HG03066 (cell line): ENCODE results near the gene ACP2.

Experiments
- ATAC-seq: cut with Tn5 transposase; IDR thresholded peaks from one replicate; pipeline ENCODE4 v1.9.1; 2021; ENCODE audit warnings: low read depth; ENCODE audit not compliant: unreplicated experiment

Gene ACP2

GRCh38 chr11:47248664-47249377 lies at the start of gene ACP2:
Gene ACP2 (minus strand): TSS chr11:47248814. CDS start chr11:47248789, 25 bp downstream.
- ATAC-seq = peak; percentile 85

DNA sequence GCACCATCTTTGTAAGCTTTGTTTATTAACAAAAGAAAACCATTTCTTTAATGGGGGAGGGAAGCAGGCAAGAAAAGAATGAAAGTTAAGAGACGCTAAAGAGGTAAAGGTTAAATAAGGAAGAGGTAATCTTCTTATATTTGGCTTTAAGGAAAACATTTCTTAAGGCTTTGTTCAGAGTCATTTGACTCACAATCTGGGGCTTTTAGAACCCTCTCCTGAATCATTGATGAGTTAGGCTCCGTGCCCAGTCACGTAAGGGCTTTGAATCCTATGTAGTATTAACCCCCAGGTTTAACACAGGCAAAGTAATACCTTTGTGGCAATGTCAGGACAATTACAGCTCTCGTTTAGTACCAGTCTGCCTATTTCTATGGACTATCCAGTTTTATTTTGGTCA lies 47.4 kb upstream of the ACP2 start:
- ATAC-seq = no peak

DNA sequence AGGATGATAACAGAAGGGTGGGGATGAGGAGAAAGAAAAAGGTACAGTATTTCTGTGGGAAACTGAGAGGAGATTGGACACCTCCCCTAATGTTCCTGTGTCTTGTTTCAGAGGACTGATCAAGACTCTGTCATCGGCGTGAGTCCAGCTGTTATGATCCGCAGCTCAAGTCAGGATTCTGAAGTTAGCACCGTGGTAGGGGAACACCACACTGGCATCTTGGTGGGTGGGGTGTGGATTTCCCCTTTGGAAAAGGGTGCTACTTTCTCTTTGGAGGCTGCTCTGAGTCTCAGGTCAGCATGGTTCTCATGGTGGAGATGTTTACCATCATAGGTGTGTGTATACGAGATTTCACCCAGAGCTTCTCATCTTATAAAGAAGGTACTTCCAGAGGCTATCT lies 46.8 kb upstream of the ACP2 start:
- no peak for ATAC-seq

DNA sequence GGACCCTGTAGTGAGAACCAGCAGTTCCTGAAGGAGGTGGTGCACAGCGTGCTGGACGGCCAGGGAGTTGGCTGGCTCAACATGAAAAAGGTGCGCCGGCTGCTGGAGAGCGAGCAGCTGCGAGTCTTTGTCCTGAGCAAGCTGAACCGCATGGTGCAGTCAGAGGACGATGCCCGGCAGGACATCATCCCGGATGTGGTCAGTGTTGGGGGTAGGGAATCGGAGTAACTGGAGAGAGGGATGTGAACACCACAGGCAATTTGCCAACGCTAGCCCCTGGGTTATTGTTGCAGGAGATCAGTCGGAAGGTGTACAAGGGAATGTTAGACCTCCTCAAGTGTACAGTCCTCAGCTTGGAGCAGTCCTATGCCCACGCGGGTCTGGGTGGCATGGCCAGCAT lies 41.2 kb upstream of the ACP2 start:
- ATAC-seq = no peak

- no peak for ATAC-seq
Observed at GRCh38 chr11:47288066-47288465, 39.5 kb upstream of the ACP2 start.

DNA sequence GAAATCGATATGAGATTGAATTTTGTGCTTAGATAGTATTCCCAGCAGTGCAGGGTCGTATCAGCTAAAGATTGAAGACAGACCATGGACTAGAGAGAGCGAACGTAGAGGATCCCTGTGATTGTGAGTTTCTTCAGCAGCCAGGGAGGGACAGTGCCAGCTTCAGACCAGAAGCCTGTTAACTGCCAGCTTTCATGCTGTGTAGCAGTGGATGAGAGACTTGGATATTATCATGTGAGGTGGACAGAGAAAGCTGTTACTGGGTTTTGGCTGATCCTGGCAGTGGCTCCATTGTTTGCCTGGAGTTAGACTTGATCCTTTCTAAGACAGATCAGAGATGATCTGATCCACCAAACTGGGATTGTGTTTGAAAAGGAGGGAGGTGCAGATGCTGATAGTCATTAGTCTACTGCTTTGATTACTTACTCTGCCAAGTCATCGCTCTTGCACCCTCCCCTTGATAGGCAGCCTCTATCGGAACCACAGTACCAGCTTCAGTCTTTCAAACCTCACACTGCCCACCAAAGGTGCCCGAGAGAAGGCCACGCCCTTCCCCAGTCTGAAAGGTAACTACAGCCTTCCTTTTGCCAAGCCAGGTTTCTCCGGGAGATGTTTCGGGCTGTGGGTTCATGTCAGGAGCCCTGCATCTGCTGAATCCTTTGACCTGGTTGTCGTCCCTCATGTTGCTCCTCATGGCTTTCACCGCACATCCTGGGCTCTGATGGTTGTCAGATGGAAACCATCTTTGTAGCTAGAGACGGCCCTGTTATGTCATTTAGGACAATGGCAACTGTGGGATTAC lies 37.6 kb upstream of the ACP2 start:
- ATAC-seq = no peak

GRCh38 chr11:47284151-47284550 lies 35.5 kb upstream of the ACP2 start:
- no peak for ATAC-seq

- no peak for ATAC-seq
Observed at GRCh38 chr11:47282462-47282861, 33.8 kb upstream of the ACP2 start.

GRCh38 chr11:47280860-47281259 lies 32.2 kb upstream of the ACP2 start:
- no peak for ATAC-seq

GRCh38 chr11:47280099-47280498 lies 31.5 kb upstream of the ACP2 start:
- ATAC-seq = no peak

GRCh38 chr11:47278769-47279168 lies 30.2 kb upstream of the ACP2 start:
- no peak for ATAC-seq

GRCh38 chr11:47278058-47278457 lies 29.4 kb upstream of the ACP2 start:
- no peak for ATAC-seq

GRCh38 chr11:47276923-47277322 lies 28.3 kb upstream of the ACP2 start:
- ATAC-seq = no peak

GRCh38 chr11:47274495-47275235 lies 26.1 kb upstream of the ACP2 start:
- ATAC-seq = no peak

GRCh38 chr11:47272706-47273105 lies 24.1 kb upstream of the ACP2 start:
- ATAC-seq = no peak

- peak; percentile 23 for ATAC-seq
Observed at GRCh38 chr11:47271961-47272661, 23.5 kb upstream of the ACP2 start.

- ATAC-seq = no peak
Observed at GRCh38 chr11:47271328-47271727, 22.7 kb upstream of the ACP2 start.

GRCh38 chr11:47270331-47271271 lies 22.0 kb upstream of the ACP2 start:
- no peak for ATAC-seq

- peak; percentile 65 for ATAC-seq
Observed at GRCh38 chr11:47269829-47270305, 21.3 kb upstream of the ACP2 start, which contains the start of gene MADD. Gene MADD (plus strand): TSS chr11:47270133.
